ENCODE measurements around the gene NKAIN2.

The NKAIN2 gene

DNA sequence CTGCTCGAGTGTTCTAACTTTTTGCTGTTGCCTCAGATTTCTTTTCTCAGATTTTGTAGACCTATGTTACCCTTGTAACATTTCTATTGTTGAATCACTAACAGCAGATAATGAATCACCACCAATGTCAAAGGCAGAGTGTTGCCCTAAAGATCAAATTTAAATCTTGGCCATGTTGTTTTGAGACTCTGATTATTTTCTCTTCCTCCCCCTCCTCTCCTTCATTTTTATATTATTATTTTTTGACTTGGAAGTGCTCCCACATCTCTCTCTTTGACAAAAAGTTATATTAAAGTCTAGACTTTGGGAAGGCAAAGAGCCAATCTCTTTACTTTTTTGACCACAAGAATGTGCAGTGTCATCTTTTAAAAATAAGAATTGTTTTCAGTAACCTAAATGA, 422.7 kb downstream of the NKAIN2 start (continued):
- TF ChIP-seq ZNF600 (tag by site-specific recombination; IDR thresholded peaks at IDR 0.05) (no peak), ZNF596 (tag by site-specific recombination; IDR thresholded peaks at IDR 0.05) (no peak)

DNA sequence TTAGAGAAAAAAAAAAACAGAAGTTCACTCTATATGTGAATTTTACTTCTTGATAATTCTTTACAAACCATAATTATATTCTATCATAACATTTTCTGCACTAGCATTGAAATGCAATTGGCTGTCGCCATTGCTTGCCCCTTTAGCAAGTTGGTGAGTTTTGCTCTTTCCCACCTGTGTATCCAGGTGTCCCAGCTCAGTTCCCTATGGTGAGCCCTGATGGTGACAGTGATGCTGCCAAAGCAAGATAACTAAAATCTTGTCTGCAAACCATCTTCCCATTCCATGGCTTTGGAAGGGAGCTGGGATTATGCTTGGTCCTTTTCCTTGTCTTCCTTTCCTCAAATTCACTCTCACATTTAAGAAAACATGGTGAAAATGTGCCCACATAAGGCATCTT, 429.6 kb downstream of the NKAIN2 start:
- POLR2A ChIA-PET: no interaction called here
- no peaks in the 10 kb centered on the region for H3K36me3 ChIP-seq (ENCODE audit: control insufficient read depth in 2 of 2, insufficient read depth in 1 of 2, low read length in 2 of 2)
- no peak overlapping the region for H3K4me3 ChIP-seq (ENCODE audit: low read depth, low read length)
- CTCF ChIA-PET: interaction anchor here (0.8 to 1.2 kb wide), 2 partner anchors 430 to 431 kb away, joined by 4 read pairs; no protein-coding TSS in a partner anchor
- no peak for TF ChIP-seq FEZF1 (tag by site-specific recombination; IDR thresholded peaks at IDR 0.05)
- no peak for TF ChIP-seq ZNF776 (tag by site-specific recombination; IDR thresholded peaks at IDR 0.05; ENCODE audit: borderline replicate concordance)
- TF ChIP-seq ZBTB11 (tag by site-specific recombination; conservative IDR thresholded peaks at IDR 0.05; ENCODE audit: low read depth): no peak
- no peak for TF ChIP-seq ZNF426 (tag by site-specific recombination; IDR thresholded peaks at IDR 0.05)
- no peak for TF ChIP-seq ZNF423 (tag by site-specific recombination; IDR thresholded peaks at IDR 0.05)
- no peak for TF ChIP-seq ZNF184 (tag by site-specific recombination; IDR thresholded peaks at IDR 0.05)
- H3K27ac ChIP-seq (ENCODE audit: extremely low read depth, low read depth, low read length): no peak overlapping the region
- H3K9me3 ChIP-seq (ENCODE audit: control insufficient read depth, insufficient read depth, low read depth, low read length): no peaks in the 10 kb centered on the region
- no peaks in the 10 kb centered on the region for H3K4me1 ChIP-seq (ENCODE audit: control insufficient read depth, insufficient read depth, low read length)

DNA sequence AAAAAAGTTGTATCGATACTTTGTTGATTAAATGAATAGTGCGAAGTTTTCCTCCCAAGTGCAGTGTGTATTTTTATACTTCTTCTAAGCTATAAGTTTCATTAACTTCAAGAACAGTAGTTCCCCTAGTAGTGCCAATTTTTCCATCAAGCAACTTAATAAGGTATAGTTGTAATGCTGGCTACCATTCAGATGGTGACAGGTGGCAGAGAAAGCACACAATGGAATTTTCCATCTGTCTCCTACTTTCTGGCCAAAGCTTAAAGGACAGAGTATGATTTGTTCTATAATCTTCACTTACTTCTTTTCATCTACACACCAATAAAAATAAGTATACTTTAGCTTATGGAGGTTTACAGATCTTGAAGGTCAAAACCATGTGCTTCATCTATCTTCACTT, 431.1 kb downstream of the NKAIN2 start:
- POLR2A ChIA-PET: no interaction called here
- no peaks in the 10 kb centered on the region for H3K36me3 ChIP-seq (ENCODE audit: control insufficient read depth in 2 of 2, insufficient read depth in 1 of 2, low read length in 2 of 2)
- H3K9me3 ChIP-seq (ENCODE audit: control insufficient read depth, insufficient read depth, low read depth, low read length): no peaks in the 10 kb centered on the region
- H3K27ac ChIP-seq (ENCODE audit: extremely low read depth, low read depth, low read length): no peak overlapping the region
- CTCF ChIA-PET: interaction anchor here (1.1 kb wide), 1 partner anchor 147 kb away, joined by 3 read pairs; no protein-coding TSS in a partner anchor
- no peak overlapping the region for H3K4me3 ChIP-seq (ENCODE audit: low read depth, low read length)
- no peaks in the 10 kb centered on the region for H3K4me1 ChIP-seq (ENCODE audit: control insufficient read depth, insufficient read depth, low read length)
- TF ChIP-seq ZNF133 (tag by site-specific recombination; IDR thresholded peaks at IDR 0.05) (no peak), ZSCAN16 (tag by site-specific recombination; IDR thresholded peaks at IDR 0.05) (no peak), ZNF843 (tag by site-specific recombination; IDR thresholded peaks at IDR 0.05) (no peak), ZNF561 (tag by site-specific recombination; IDR thresholded peaks at IDR 0.05; ENCODE audit: borderline replicate concordance) (no peak), ZNF335 (tag by site-specific recombination; conservative IDR thresholded peaks at IDR 0.05) (no peak), KLF8 (tag by site-specific recombination; IDR thresholded peaks at IDR 0.05) (no peak), ZNF571 (tag by site-specific recombination; IDR thresholded peaks at IDR 0.05) (no peak), ZSCAN30 (tag by site-specific recombination; IDR thresholded peaks at IDR 0.05) (no peak), ZNF266 (tag by site-specific recombination; IDR thresholded peaks at IDR 0.05; ENCODE audit: low read depth) (no peak), ZFHX2 (tag by site-specific recombination; conservative IDR thresholded peaks at IDR 0.05) (no peak), ZNF341 (tag by site-specific recombination; IDR thresholded peaks at IDR 0.05; ENCODE audit: low read depth) (no peak), ZNF473 (tag by site-specific recombination; IDR thresholded peaks at IDR 0.05) (no peak), SCRT2 (tag by site-specific recombination; IDR thresholded peaks at IDR 0.05) (no peak), MYNN (tag by site-specific recombination; IDR thresholded peaks at IDR 0.05; ENCODE audit: borderline replicate concordance) (no peak), KLF16 (tag by site-specific recombination; IDR thresholded peaks at IDR 0.05) (no peak), KLF10 (tag by site-specific recombination; IDR thresholded peaks at IDR 0.05) (no peak), PRDM1 (tag by site-specific recombination; IDR thresholded peaks at IDR 0.05) (no peak), ZIC2 (tag by site-specific recombination; IDR thresholded peaks at IDR 0.05) (no peak), ZSCAN5A (tag by site-specific recombination; IDR thresholded peaks at IDR 0.05) (no peak)
